LoVo (cell line): Measurements from ENCODE around the gene CCDC33.
"Not testable (repeated sequence)": the region's sequence is repeated elsewhere in the genome, so short reads cannot be mapped to it uniquely, and the experiment has no call there.

Experiments
- DNase-seq: peaks from one replicate; pipeline ENCODE4 v3.0.0-alpha.2; 2016; ENCODE audit warnings: low spot score

Gene CCDC33

DNA sequence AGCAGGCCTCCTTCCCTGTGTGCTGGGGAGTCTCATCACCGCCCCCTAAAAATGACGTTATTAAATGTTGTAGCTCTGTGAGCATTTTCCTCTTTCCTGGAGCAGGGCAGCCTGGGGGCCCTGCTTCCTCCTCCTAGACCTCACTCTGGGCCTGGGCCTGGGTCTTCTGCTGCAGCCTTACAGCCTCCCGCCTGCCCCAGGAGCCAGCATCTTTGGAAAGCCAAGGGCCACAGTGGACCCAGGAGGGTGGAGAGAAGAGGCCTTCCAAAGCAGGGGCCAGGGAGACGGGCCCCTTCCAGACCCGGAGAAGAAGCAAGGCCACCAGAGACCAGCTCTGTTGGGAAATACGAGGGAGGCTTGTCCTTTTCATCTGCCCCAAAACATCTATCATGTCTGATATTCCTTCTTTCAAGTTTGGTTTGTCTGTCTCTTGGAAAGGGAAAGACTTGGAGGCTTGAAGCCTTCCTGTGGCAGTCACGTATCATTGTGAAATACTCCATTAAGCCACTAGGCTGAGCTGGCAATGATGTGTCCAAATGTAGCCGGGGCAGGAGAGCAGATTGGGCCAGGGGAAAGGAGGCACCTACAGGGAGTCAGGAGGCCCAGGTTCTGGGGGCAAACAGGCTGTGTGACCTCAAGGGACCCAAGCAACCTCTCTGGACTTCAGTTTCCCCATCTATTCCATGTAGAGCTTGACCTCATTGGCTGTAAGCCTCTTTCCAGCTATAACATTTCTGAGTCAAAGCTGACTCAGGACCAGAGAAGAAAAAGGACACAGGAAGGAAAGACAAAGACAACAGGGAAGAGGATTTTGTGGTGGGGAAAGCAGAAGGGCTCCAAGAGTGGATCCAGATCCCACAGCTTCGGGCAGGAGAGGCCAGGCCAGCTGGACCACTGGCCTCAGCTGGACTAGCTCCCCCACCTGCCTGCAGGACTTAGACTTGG is 100.2 kb downstream of the CCDC33 start:
- no peak for DNase-seq

DNA sequence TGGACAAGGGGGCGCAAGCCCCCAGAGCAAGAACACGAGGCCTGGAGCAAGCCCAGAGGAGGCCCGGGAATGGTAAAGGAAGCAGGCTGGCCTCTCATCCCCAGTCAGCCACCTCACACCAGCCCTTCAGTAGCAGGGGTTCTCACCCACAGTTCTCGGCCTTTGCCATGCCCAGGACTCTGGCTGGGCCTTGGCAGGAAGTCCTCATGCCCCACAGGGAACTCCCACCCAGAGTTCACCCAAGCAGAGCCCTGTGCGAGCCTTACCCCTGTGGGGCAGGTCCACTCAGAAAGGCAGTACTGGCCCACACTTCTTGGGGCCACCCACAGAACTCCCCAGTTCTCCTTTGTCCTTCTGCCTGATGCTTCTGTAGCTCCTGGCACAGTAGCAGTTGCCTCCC is 101.0 kb downstream of the CCDC33 start:
- no peak for DNase-seq

DNA sequence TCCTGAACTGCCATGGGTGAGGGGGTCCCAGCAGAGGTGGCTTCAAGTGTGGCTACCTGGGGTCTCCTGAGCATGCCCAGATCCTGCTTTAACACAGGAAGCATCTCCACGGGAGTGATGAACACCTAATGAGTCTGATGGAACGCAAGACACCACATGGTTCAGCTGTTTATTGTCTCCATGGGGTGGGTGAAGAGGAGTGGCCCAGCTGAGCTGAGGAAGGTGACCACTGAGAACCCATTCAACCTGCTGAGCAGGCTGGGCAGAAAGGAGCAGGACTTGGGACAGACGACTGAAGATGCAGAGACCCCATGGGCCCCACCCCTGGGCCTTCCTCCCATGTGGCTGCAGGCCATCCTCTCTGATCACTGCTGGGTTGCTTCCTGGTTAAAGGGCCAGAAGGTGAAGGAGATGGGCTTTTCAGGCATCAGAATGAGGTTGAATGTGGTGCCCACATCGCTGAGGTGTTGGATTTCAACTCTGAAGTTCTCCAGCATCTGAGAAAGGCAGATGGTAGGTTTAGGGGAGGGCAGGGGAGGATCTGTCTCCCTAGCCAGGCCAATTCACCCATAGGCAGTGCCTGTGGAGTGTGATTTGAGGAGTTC is 101.6 kb downstream of the CCDC33 start:
- DNase-seq = no peak

DNA sequence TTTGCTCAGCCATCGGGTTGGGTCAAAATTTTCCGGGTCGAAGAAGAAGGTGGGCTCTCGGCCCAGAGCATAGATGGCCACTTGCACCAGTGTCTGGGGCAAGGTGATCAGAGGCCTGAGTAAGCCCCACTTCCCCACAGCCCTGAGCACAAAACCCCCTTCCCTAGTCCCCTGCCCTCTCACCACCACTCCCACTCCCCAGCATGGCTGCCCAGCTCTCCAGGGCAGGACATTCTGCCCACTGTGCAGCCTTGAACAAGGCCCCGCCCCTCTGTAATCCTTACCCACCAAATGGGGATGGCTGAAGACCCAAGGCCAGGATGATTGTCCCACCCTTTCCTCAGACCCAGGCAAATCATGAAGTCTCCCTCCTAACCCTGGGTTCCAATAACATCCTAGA is 102.5 kb downstream of the CCDC33 start:
- DNase-seq = no peak

DNA sequence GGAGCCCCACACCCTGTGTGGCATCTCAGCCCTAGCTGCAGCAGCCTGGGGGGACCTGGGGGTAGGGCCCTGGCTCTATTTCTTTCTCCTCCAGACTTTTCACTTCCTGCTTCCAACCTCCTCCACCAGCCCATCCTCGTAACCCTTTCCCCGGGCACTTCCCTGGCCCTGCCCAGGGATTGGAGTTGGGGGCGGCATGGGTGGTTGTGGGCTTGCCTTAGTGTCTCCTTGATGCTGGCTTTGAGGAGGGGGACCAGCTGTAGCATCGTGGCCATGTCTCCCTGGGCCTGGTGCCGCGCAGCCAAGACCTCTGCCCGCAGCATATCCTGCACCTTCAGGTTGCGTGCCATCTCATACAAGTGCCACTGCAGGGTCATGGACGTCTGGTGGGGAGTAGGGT is 103.2 kb downstream of the CCDC33 start:
- no peak for DNase-seq

DNA sequence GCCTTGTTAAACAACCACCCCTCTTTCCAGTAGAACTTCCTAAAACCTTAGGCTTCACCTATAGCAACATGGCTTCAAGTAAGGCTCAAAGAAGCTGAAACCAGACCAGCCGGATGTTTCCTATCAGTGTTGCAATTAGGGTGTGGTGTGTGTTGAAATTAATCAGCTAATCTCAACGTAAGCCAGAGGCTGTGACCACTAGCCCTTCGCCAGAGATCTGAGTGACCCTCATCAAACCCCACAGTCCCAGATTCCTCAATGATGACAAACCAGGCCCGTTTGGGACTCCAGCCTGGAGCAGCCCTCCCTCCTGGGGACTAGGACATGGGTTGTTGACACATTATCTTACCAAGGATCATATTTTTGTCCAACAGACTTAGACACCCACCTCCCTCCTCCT is 104.0 kb downstream of the CCDC33 start:
- DNase-seq = no peak

DNA sequence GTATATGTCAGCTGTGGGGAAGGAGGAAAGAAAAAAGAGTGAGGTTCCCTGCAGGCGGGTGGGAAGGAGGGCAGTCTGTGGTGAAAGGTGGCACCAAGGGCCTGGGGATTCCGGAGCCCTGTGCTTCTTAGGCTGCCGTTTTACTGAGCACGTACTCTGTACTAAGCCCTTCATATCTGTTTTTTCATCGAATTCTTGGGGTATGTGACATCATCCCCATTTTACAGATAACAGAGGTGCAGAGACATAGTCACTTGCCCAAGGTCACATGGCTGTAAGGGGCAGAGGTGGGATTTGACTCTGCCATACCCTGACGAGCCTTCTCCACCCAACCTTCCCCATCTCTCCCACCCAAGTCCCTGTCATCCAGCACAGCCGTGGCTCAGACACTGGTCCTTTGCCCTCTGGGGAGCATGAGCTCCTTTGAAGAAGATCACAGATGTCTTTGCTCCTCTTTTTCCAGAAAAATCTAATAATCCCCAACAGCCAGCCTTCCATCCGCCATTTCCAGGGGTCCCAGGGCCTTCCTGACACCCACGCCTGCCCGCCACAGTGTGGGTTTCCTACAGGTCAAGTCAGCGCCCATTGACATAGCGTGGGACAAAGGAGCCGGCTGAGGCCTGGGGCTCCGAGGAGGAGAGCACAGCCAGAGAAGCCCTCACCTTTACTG is 107.1 kb downstream of the CCDC33 start:
- DNase-seq = no peak

DNA sequence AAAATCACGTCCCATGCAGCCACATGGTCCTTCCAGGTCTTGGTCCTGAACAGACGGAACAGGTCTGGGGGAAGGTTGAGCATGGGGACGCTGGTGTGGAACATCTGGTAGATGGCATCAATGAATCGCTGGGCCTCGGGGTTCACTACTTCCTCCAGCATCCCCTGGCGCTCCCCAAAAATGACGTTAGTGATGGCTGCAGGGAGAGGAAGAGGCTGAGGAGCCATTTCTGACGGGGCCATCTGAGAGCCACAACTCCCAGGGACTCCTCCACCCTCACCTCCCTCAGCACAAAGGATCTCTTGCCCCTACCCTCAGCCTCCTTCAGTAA is 107.6 kb downstream of the CCDC33 start:
- DNase-seq = no peak

DNA sequence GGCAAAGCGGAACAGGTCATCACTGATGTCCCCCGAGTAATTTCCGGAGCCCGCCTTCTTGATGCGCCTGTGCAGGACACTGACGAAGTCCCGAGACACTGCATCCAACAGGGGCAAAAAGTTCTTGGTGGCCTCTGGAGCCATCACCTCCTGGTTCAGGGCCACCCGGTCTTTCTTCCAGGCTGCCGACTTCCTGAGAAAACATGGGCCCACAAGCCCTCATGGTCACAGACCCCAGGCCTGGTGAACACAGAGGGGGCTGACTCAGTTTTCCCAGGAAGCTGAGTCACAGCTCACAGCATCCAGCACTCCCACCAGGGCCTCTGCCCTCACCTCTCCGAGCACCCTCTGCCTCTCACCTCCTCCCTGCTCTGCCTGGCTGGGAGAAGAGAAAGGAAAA is 108.9 kb downstream of the CCDC33 start:
- DNase-seq = no peak

DNA sequence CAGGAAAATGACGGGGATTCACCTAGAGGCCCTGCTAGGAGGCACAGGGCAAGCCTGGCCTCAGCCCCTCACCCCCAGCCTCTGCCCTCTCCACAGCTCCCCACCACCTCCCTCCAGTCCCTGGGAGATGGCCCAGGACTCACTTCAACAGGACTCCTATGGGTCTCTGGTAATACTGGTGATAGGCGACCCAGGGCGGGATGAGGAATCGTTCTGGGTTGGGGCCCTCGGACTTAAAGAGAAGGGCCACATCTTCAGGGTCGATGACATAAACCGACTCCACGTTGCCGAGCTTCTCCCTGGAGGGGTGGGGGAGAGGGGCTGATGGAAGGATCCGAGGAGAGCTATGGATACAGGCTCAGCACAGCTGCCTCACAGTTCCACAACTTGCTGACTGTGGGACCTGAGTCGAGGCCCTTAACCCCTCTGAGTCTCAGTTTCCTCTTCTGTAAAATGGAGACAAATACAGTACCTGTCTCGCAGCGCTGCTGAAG is 111.7 kb downstream of the CCDC33 start:
- no peak for DNase-seq

DNA sequence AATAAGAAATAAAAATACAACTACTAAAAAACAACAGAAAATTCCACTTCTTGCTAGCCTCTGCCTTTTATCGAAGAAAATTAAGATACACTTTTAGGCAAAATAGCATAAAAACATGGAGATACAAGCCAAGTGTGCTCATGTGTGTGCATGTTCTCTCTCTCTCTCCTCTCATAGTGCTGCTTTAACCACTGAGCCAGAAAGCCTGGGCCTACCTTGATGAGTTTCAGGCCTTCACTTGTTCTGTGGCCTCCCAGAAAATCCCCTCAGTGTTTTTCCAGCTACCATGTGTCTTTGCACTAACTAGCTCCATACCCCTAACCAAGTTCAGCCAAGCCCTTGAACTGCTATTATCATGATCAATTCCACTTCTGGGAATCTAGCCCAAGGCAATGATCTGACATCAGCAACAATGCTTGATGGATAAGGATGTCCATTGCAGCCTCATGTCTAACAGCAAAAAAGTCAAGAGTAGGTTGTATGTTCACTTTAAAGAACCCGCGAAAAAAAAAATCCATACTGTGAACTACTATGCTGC is 113.2 kb downstream of the CCDC33 start:
- no peak for DNase-seq

DNA sequence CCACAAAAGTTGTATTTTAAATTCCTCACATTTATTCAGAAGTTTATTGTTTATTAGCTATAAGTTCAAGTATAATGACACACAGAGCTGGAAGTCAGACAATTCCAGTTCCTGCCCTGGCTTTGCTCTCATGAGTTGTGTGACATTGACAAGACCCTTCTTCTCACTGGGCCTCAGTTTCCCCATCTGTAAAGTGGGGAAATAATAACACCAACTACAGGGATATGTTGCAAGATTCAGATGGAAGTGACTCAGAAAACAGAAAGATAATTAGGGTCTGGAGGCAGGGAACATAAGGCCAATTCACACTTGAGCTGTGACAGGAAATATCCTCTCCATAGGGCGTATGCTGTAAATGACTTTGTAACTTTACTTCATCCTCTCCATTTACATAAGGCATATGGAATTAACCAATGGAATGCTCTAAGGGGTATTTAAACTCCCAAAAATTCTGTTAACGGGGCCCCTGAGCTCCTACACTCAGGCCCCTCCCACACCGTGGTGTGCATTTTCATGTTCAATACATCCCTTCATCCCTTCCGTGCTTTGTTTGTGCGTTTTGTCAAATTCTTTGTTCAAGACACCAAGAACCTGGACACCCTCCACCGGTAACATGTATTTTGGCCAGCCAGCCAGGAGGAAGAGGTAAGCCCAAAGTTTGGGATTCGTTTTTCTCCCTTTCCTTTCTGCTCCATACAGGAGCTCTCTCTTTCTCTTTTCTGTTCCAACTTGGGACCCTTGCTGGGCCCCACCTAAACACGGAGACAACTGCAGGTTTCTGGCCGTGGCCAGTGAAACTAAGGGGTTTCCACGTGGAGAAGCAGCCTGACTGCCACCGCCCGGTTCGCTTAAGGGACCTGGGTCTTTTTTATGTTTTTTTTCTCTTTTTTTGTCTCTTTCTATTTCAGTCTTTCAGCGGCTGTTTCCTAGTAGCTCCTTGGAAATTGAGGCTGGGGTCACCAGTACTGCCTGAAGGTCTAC is 114.5 kb downstream of the CCDC33 start:
- DNase-seq = no peak

DNA sequence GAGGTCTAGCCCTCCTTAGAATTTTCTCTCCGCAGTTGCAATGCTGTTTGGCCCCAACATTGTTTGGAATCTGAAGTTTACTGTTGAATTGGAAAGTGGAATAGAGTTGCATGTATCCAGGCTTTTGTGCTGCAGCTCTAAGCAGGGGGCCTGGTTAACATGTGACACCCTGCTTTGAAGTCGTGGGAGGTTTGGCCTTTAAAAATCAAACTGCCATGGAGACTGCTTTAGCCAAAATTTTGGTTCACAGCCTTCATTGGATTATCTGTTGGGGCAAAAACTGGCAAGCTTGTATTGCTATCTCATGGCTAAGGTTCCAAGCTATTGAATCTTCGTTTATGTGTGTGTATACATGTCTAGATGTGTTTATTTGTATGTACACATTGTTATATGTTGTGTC is 115.5 kb downstream of the CCDC33 start:
- DNase-seq = no peak

DNA sequence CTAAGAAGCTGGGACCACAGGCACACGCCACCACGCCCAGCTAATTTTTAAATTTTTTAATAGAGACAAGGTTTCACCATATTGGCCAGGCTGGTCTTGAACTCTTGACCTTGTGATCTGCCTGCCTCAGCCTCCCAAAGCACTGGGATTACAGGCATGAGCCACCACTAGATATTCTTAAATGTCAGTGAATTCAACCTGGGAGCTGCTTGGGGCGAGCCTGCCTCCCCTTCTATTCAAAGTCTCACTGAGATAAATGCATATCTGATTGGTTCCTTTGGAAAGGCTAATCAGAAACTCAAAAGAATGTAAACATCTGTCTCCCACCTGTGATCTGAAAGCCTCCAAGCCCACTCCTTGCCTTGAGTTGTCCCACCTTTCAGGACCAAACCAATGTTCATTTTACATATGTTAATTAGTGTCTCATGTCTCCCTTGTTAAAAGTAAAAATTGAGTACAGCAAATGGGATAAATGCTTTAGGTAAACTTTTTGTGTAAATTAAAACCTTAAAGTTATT is 116.3 kb downstream of the CCDC33 start:
- DNase-seq = no peak

DNA sequence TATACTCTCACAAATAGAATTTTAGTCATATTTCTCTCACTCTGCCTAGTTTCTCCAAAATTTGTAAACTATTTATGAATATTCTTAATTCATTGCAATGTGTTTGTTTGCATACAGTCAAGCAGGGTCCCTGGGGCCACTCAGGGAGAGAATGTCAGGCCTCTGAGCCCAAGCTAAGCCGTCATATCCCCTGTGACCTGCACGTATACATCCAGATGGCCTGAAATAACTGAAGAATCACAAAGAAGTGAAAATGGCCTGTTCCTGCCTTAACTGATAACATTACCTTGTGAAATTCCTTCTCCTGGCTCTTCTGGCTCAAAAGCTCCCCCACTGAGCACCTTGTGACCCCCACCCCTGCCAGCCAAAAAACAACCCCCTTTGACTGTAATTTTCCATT is 117.9 kb downstream of the CCDC33 start:
- not testable (repeated sequence) for DNase-seq

DNA sequence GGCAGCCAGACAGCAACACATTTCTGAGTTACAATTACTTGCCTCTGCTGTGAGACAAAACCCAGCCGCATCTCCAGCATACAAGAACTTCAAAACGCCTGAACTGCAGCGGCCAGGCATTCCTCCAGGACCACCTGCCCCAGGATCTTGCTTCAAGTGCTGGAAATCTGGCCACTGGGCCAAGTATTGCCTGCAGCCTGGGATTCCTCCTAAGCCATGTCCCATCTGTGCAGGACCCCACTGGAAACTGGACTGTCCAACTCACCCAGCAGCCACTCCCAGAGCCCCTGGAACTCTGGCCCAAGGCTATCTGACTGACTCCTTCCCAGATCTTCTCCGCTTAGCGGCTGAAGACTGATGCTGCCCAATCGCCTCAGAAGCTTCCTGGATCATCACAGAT is 119.9 kb downstream of the CCDC33 start:
- DNase-seq = not testable (repeated sequence)

DNA sequence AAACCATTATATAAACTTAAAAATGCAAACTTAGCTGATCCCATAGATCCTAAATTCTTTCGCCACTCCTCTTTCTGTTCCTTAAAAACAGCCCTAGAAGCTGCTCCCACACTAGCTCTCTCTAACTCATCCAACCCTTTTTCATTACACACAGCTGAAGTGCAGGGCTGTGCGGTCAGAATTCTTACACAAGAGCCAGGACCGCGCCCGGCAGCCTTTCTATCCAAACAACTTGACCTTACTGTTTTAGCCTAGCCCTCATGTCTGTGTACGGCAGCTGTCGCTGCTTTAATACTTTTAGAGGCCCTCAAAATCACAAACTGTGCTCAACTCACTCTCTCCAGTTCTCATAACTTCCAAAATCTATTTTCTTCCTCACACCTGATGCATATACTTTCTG is 121.4 kb downstream of the CCDC33 start:
- DNase-seq = not testable (repeated sequence)

DNA sequence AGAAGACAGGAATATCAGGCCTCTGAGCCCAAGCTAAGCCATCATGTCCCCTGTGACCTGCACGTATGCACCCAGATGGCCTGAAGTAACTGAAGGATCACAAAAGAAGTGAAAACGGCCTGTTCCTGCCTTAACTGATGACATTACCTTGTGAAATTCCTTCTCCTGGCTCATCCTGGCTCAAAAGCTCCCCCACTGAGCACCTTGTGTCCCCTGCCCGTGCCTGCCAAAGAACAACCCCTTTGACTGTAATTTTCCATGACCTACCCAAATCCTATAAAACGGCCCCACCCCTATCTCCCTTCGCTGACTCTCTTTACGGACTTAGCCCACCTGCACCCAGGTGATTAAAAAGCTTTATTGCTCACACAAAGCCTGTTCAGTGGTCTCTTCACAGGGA is 123.2 kb downstream of the CCDC33 start:
- not testable (repeated sequence) for DNase-seq

DNA sequence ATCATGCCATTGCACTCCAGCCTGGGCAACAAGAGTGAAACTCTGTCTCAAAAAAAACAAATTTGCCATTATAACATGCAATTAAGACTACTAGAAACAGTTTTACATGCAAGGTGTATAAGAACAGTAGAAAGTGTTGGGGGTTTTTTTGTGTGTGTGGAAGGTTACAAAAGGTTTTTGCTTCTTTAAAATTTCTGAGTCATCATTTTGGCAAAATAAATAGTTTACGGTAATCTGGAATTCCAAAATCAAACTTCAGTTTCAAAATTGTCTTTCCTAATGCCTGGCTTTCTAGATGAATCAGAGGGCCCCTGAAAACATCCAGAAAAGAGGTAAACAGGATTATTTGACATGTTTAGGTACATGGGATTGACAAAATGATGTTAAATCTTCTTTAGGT is 124.7 kb downstream of the CCDC33 start:
- DNase-seq = not testable (repeated sequence)

DNA sequence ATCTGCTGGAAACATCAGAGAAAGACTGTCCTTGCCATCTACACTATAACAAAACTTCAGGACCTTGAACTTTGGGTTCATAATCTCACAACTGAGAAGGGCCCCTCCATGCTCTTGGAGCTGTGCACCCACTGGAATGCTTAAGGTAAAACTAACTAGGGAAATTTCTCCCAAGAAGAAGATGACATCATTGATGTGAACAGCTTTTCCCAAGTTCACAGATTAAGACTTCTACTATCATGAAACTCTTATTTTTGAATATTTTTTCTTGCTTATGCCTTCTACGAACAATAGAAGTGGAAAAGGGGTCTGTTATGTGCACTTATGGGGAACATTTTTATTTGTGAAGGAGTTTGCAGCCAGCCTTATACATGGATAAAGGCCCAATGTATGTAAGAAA is 126.4 kb downstream of the CCDC33 start:
- DNase-seq = no peak

DNA sequence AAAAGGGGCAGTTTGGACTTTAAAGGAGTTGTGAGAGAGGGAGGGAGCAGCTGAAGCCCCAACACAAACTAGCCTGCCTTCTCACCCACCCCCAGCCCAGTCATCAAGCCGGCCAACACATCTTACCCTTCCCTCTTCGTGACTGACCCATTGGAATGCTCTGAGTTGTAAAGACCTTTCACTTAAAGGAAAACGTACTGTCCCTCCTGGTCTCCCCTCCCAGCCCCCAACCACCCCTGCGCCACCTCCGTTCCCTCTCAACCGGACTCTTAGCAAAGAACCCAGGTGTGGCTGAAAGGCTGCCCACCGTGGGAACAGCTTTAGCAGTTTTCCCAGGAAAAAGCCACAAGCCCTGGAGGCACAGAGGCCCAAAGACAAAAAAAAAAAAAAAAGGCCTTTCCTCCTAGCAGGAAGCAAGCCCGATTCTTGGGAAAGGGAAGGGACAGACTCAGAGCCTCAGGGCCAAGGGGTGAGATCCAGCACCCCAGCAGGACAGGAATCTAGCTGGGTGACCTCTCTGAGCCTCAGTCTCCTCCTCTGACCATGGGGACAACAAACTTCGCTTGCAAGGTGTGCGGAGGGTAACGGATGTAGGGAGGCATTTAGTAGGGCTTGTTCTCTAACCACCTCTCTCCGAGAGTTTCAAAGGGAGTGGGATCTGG is 128.9 kb downstream of the CCDC33 start:
- no peak for DNase-seq
